HUES48 (cell line): Measurements from ENCODE around the gene MICAL3.
"Not testable (repeated sequence)": the region's sequence is repeated elsewhere in the genome, so short reads cannot be mapped to it uniquely, and the experiment has no call there.

Experiments
- H3K27ac ChIP-seq: one replicate; pipeline ENCODE4 v1.7.0; 2013; ENCODE audit warnings: low read depth, low read length, inconsistent platforms
- H3K27me3 ChIP-seq: 2 replicates; pipeline ENCODE4 v1.6.1; 2013; ENCODE audit warnings: mild to moderate bottlenecking, low read length; ENCODE audit not compliant: control insufficient read depth, insufficient read depth
- H3K36me3 ChIP-seq: 2 replicates; pipeline ENCODE4 v1.6.1; 2013; ENCODE audit warnings: low read length; ENCODE audit not compliant: control insufficient read depth, insufficient read depth
- H3K4me1 ChIP-seq: 2 replicates; pipeline ENCODE4 v1.6.1; 2013; ENCODE audit warnings: mild to moderate bottlenecking, low read length; ENCODE audit not compliant: control insufficient read depth, insufficient read depth
- H3K4me3 ChIP-seq: 2 replicates; pipeline ENCODE4 v1.5.1; 2013; ENCODE audit warnings: mild to moderate bottlenecking, low read depth, low read length
- H3K9ac ChIP-seq: 2 replicates; pipeline ENCODE4 v1.6.1; 2013; ENCODE audit warnings: mild to moderate bottlenecking, low read depth, low read length, moderate library complexity
- H3K9me3 ChIP-seq: 2 replicates; pipeline ENCODE4 v1.6.1; 2013; ENCODE audit warnings: low read length; ENCODE audit not compliant: control insufficient read depth, insufficient read depth

The MICAL3 gene

DNA sequence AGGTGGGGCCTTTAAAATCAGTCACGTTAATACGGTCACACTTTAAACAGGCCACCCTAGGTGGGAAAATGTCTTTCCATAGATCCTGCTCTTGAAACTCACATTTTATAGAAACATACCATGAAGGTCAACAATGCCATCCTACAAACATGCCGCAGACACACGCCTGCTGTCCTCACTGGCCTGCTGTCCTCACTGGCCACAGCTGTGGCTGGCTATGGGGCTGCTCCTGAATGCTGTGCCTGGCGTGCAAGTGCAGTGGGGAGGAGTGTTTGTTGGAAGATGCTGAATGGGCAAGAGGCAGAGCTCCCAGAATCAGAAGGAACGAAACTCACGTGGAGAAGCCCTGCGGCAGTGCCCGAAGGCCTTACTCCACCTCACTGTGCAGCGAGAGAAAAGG lies 143.9 kb downstream of the MICAL3 start:
- no peaks in the 10 kb centered on the region for H3K9me3 ChIP-seq
- H3K9ac ChIP-seq = no peak overlapping the region
- no peaks in the 10 kb centered on the region for H3K4me1 ChIP-seq
- peaks cover 47% of the 10 kb centered on the region for H3K27me3 ChIP-seq
- no peak overlapping the region for H3K4me3 ChIP-seq
- no peak overlapping the region for H3K27ac ChIP-seq
- H3K36me3 ChIP-seq = peaks cover 39% of the 10 kb centered on the region

DNA sequence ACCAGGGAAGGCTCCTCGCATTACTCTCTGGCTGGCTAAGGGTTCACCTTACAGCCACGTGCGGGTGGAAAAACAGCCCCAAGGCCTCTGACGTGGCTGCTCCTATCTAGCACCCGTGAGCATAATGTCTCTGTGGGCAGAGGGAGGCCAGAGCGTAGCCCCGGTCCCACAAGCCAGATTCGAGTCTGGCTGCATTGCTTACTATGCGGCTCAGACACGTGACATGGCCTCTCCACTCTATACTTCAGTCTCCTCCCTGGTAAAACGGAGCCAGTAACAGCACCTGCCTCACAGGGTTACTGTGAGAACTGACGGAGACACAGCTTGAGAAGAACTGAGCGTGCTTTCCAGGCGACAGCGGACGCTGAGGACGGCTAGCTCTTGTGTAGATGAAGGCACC lies 144.3 kb downstream of the MICAL3 start:
- Histone ChIP-seq H3K9me3 (no peaks in the 10 kb centered on the region), H3K4me3 (no peak overlapping the region), H3K4me1 (no peaks in the 10 kb centered on the region), H3K36me3 (peaks cover 36% of the 10 kb centered on the region), H3K9ac (no peak overlapping the region), H3K27ac (no peak overlapping the region), H3K27me3 (peaks cover 50% of the 10 kb centered on the region)

DNA sequence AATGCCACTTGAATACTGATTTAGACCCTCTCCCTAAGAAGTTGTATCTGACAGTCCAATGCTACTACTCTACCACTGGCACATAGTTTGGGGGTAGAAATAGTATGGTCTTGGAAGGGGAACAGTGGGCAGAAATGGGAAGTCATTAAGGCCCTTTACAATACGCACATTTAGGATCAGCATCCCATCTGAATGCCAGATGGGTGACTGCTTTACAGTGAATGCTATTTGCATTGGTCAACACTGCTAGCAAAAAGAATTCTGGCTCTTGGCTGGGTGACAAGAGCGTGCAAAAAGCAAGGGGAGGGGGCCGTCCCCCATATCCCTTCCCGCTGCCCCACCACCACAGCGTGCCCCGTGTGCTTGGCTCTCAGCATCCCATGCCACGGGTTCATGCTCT lies 145.4 kb downstream of the MICAL3 start:
- Histone ChIP-seq H3K4me1 (no peaks in the 10 kb centered on the region), H3K27ac (no peak overlapping the region), H3K9ac (no peak overlapping the region), H3K4me3 (no peak overlapping the region), H3K27me3 (peaks cover 57% of the 10 kb centered on the region), H3K9me3 (no peaks in the 10 kb centered on the region), H3K36me3 (peaks cover 36% of the 10 kb centered on the region)

DNA sequence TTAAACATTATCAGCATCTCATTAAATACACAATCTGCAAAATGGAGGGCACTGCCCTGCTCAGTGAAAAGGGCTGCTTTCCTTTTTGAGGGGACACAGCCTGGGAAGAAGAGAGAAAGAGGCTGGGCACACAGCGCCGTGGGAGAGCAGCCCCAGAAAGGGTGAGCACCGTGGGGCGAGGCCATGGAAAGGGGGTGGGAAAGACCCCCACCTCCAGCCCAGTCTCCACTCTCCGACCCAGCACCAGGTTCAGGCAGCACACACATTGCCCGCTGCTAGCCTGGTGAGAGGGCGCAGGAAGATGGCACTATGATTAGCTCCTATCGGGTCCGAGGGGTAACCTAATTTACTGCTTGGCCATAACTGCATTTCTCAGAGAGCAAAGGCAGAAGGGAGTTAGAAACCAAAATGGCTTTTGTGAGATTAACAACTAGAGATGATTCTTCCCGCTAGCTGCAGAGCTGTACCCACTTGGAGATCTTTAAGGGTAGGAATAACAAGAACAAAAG lies 146.1 kb downstream of the MICAL3 start:
- Histone ChIP-seq H3K9me3 (no peaks in the 10 kb centered on the region), H3K36me3 (peaks cover 37% of the 10 kb centered on the region), H3K9ac (no peak overlapping the region), H3K4me1 (no peaks in the 10 kb centered on the region), H3K27me3 (peaks cover 57% of the 10 kb centered on the region), H3K27ac (no peak overlapping the region), H3K4me3 (no peak overlapping the region)

DNA sequence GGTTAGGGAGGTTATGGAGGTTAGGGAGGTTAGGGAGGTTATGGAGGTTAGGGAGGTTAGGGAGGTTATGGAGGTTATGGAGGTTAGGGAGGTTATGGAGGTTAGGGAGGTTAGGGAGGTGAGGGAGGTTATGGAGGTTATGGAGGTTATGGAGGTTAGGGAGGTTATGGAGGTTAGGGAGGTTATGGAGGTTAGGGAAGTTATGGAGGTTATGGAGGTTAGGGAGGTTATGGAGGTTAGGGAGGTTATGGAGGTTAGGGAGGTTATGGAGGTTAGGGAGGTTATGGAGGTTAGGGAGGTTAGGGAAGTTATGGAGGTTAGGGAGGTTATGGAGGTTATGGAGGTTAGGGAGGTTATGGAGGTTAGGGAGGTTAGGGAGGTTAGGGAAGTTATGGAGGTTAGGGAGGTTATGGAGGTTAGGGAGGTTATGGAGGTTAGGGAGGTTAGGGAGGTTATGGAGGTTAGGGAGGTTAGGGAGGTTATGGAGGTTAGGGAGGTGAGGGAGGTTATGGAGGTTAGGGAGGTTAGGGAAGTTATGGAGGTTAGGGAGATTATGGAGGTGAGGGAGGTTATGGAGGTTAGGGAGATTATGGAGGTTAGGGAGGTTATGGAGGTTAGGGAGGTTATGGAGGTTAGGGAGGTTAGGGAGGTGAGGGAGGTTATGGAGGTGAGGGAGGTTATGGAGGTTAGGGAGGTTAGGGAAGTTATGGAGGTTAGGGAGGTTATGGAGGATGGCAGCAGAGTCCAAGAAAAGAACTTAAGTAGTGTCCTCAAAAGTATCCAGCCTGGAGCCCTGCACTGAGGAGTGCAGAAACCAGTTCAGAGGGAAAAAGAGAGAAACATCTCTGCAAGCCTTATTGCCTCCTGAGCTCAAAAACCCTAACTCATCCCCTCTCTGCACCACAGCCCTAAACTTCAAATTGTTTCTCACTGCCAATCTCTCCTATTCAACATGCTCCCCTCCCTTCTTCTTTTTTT lies 147.2 kb downstream of the MICAL3 start:
- Histone ChIP-seq H3K27me3 (peaks cover 57% of the 10 kb centered on the region), H3K36me3 (peaks cover 36% of the 10 kb centered on the region)
- H3K4me3 ChIP-seq, H3K9ac ChIP-seq, H3K27ac ChIP-seq, H3K9me3 ChIP-seq, H3K4me1 ChIP-seq: not testable (repeated sequence)

DNA sequence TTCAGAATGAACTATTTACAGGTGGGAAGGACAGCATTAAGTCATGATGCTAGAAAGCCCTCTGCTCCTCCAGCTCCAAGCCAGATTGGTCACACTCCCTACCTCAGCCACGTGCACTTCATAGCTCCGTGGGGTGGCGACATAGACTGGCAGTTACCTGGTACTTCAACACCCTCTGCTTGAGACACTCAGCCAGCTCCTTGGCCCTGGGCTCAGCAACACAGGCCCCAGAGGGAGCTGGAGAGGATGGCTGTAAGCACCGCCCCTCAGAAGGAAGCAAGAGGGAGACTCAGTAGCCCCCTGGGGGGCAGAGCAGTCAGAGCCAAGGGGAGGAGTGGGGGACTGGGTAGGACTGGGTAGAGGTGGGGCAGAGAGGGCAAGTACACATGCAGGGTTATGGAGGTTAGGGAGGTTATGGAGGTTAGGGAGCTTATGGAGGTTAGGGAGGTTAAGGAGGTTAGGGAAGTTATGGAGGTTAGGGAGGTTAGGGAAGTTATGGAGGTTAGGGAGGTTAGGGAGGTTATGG lies 148.0 kb downstream of the MICAL3 start:
- H3K27me3 ChIP-seq = peaks cover 57% of the 10 kb centered on the region
- H3K36me3 ChIP-seq = peaks cover 44% of the 10 kb centered on the region
- no peak overlapping the region for H3K9ac ChIP-seq
- H3K4me1 ChIP-seq = no peaks in the 10 kb centered on the region
- no peaks in the 10 kb centered on the region for H3K9me3 ChIP-seq
- no peak overlapping the region for H3K27ac ChIP-seq
- no peak overlapping the region for H3K4me3 ChIP-seq

DNA sequence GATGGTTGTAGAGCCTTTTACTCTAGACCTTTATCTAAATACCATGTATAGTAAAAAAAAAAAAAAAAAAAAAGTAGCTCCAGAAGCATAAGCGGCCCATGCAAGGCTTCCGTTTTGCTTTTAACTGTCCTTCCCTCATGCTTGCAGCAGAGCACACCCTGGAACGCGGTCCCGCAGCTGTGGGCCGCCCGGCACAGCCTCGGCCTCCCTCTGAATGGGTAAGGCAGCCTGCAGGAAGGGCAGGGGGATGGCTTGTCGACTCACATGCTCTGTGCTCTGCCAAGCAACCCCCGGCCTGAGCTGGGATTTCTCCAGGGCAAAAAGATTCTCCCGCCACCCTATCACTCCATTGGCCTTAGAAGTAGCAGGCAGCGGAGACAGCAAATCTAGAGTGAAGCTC lies 148.7 kb downstream of the MICAL3 start:
- peaks cover 57% of the 10 kb centered on the region for H3K27me3 ChIP-seq

DNA sequence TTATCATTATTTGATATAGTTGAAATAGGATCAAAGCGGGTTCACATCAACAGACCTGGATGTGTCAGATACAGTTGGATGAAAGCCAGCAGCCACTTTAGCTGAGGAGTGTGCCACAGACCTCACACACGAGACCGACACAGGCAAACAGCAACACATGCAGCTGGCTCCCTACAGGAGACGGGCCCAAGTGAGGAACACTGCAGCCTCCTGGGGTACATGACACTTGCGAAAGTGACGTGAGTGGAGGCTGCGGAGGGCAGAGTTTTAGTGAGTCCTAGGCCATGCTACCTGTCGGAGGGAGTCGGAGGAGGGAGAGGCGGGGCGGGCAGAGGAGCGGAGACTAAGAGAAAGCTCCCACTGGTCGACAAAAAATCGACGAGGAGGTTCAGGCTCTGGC lies 149.2 kb downstream of the MICAL3 start:
- Histone ChIP-seq H3K4me3 (no peak overlapping the region), H3K9me3 (no peaks in the 10 kb centered on the region), H3K9ac (no peak overlapping the region), H3K27me3 (peaks cover 53% of the 10 kb centered on the region), H3K27ac (no peak overlapping the region), H3K4me1 (no peaks in the 10 kb centered on the region), H3K36me3 (peaks cover 47% of the 10 kb centered on the region)

More for the DNA sequence above, 148.7 kb downstream of the MICAL3 start:
- H3K36me3 ChIP-seq = peaks cover 46% of the 10 kb centered on the region
- H3K27ac ChIP-seq = no peak overlapping the region
- H3K4me3 ChIP-seq = no peak overlapping the region
- H3K4me1 ChIP-seq = no peaks in the 10 kb centered on the region
- no peak overlapping the region for H3K9ac ChIP-seq
- no peaks in the 10 kb centered on the region for H3K9me3 ChIP-seq

DNA sequence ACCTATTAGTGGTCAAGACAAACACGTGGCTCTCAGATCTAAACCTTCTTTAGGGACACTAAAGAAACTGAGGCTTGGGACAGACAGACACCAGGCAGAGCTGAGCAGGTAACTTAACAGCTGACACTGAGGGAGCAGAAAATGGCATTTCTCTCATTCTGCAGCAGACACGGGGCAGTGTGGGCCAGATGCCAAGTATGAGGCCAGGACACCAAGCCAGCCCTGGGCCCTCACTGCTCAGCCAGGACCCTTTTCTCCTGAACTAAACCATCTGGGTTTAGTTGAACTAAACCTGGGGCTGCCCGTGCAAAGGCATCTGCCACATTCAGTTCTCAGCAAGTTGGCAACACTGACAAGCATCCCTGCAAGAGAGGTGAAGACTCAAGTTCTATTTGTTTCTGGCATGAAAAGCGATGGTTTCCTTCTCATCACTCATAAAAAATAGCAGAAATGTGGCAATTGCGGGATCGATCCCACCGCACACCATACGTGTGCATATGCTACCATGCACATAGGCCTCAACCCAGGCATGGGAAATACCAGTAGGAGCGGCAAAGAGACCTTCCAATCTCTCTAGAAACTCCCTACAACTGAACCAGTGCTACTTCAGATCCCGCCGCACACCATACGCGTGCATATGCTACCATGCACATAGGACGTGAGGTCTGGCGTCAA lies 150.0 kb downstream of the MICAL3 start:
- H3K27ac ChIP-seq = no peak overlapping the region
- no peak overlapping the region for H3K9ac ChIP-seq
- no peaks in the 10 kb centered on the region for H3K9me3 ChIP-seq
- peaks cover 45% of the 10 kb centered on the region for H3K27me3 ChIP-seq
- H3K4me1 ChIP-seq = no peaks in the 10 kb centered on the region
- H3K4me3 ChIP-seq = no peak overlapping the region
- H3K36me3 ChIP-seq = peaks cover 46% of the 10 kb centered on the region

DNA sequence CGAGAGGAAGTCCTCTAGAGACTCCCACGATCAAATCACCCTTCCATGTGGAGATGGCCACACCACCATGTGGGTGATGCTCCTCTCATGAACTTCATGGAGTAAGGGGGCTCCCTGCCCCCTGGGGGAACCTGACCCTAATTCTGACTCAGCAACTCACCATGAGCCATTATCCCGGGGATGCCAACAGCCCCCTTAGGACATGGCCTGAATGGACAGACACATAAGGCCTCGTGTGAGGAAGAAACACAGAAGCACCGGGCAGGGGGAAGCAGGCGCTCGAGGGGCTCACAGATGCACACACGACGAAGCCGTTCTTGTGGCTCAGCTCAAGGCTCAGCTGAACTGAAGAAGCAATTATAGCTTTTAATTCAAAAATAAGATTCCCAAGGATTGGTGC lies 150.6 kb downstream of the MICAL3 start:
- H3K36me3 ChIP-seq = peaks cover 49% of the 10 kb centered on the region

DNA sequence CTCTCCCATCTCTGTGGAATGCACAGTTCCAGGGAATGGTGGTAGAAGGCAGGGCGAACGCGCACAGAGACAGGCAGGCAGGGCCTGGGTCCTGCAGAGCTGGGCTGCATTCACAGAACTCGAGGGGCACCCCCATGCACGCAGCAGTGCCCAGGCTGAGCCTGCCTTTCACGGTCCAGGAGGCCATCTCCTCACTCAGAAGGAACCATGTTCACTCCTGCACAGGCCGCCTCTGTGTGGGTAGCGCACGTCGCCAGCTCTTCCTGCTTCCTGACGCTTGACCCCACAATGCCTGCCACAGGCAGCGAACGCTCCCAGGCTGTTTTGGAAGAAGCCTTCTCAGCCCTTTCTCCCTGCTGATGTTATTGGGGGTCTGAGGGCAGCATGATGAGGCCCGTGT lies 151.2 kb downstream of the MICAL3 start:
- Histone ChIP-seq H3K4me1 (no peaks in the 10 kb centered on the region), H3K4me3 (no peak overlapping the region), H3K27ac (no peak overlapping the region), H3K9me3 (no peaks in the 10 kb centered on the region), H3K36me3 (peaks cover 50% of the 10 kb centered on the region), H3K27me3 (peaks cover 33% of the 10 kb centered on the region), H3K9ac (no peak overlapping the region)

More for the DNA sequence above, 150.6 kb downstream of the MICAL3 start:
- no peak overlapping the region for H3K4me3 ChIP-seq
- H3K27me3 ChIP-seq = peaks cover 40% of the 10 kb centered on the region
- no peaks in the 10 kb centered on the region for H3K9me3 ChIP-seq
- no peak overlapping the region for H3K9ac ChIP-seq
- no peak overlapping the region for H3K27ac ChIP-seq
- H3K4me1 ChIP-seq = no peaks in the 10 kb centered on the region
